Neural crest cell (in vitro differentiated cells): Measurements from ENCODE around the gene CCNJL. TPM values are rescaled to one million over a fixed set of nuclear protein-coding genes. Genes with fewer than 3 reads are reported as not detected.

Source experiments
- DNase-seq: peaks from one replicate; pipeline ENCODE4 v3.0.0; 2021; ENCODE audit warnings: low read depth, mixed read lengths, low spot score
- H3K27ac Mint-ChIP-seq: one replicate; pipeline ENCODE4 v1.8.0; 2021; ENCODE audit warnings: mild to moderate bottlenecking, mixed read lengths; ENCODE audit not compliant: unreplicated experiment
- H3K27me3 Mint-ChIP-seq: 2 replicates; pipeline ENCODE4 v1.8.0; 2021; ENCODE audit warnings: low read depth, mild to moderate bottlenecking, mixed read lengths
- H3K36me3 Mint-ChIP-seq: 2 replicates; pipeline ENCODE4 v1.8.0; 2021; ENCODE audit warnings: low read depth, mild to moderate bottlenecking, mixed read lengths
- H3K4me1 Mint-ChIP-seq: 2 replicates; pipeline ENCODE4 v1.8.0; 2021; ENCODE audit warnings: mixed read lengths
- H3K4me3 Mint-ChIP-seq: one replicate; pipeline ENCODE4 v1.8.0; 2021; ENCODE audit warnings: mild to moderate bottlenecking, mixed read lengths
- H3K9me3 Mint-ChIP-seq: 2 replicates; pipeline ENCODE4 v1.8.0; 2021; ENCODE audit warnings: mixed read lengths
- total RNA-seq: library from RNA; stranded (reverse); gene quantifications from 2 replicates; pipeline ENCODE4 v1.2.1, GENCODE V29; 2021
- TF ChIP-seq, protein P1 (sequence below): fragments of 200-600 bp; sonication (generic); conservative IDR thresholded peaks from 2 replicates; pipeline ENCODE4 v1.5.0; 2021; ENCODE audit warnings: antibody characterized with exemption, mild to moderate bottlenecking

Gene CCNJL
- total RNA-seq, 1 donor from 2014 or later, result 29.7 TPM

DNA sequence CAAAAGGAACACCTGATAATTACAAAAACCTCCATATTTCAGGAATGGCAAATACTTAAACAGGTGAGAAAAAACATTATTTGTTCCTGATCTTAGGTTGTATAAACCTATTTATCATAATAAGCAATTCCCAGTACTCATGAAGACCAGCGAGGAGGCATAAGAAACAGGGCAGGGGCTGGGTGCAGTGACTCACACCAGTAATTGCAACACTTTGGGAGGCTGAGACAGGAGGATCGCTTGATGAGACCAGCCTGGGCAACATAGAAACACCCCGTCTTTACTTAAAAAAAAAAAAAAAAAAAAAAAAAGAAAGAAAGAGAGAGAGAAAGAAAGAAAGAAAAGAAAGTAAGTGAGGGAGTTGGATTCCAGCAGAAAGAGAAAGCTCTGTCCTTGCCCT, 21.6 kb downstream of the CCNJL start:
- TF ChIP-seq, protein P1, sequence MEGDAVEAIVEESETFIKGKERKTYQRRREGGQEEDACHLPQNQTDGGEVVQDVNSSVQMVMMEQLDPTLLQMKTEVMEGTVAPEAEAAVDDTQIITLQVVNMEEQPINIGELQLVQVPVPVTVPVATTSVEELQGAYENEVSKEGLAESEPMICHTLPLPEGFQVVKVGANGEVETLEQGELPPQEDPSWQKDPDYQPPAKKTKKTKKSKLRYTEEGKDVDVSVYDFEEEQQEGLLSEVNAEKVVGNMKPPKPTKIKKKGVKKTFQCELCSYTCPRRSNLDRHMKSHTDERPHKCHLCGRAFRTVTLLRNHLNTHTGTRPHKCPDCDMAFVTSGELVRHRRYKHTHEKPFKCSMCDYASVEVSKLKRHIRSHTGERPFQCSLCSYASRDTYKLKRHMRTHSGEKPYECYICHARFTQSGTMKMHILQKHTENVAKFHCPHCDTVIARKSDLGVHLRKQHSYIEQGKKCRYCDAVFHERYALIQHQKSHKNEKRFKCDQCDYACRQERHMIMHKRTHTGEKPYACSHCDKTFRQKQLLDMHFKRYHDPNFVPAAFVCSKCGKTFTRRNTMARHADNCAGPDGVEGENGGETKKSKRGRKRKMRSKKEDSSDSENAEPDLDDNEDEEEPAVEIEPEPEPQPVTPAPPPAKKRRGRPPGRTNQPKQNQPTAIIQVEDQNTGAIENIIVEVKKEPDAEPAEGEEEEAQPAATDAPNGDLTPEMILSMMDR, result no peak
- H3K4me3 Mint-ChIP-seq, result no peak overlapping the region
- no peaks in the 10 kb centered on the region for H3K27me3 Mint-ChIP-seq
- no peak overlapping the region for H3K27ac Mint-ChIP-seq
- H3K36me3 Mint-ChIP-seq, result no peaks in the 10 kb centered on the region
- no peaks in the 10 kb centered on the region for H3K9me3 Mint-ChIP-seq
- H3K4me1 Mint-ChIP-seq, result peaks cover 58% of the 10 kb centered on the region
- DNase-seq, result no peak

DNA sequence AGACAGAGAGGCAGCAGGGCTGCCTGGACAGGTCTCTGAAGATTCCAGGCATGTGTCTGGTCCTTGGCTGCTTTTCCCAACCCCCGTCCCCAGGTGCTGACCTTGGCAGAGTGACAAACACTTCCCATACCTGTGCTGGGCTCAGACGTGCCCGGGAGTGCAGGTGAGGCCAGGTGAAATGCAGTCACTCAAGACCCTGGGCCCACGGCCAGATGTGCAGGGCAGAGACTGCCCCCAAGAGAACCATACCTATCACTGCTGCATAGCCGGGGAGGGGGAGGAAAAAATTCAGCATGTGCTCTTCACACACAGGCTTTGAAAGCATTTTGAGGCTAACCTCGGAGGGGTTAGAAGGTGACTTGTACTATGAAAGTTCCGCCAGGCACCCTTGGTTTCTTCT, 22.6 kb downstream of the CCNJL start:
- no peaks in the 10 kb centered on the region for H3K36me3 Mint-ChIP-seq
- no peak for DNase-seq
- H3K9me3 Mint-ChIP-seq, result no peaks in the 10 kb centered on the region
- no peak overlapping the region for H3K27ac Mint-ChIP-seq
- TF ChIP-seq, protein P1, result no peak
- H3K4me1 Mint-ChIP-seq, result peaks cover 58% of the 10 kb centered on the region
- no peak overlapping the region for H3K4me3 Mint-ChIP-seq
- no peaks in the 10 kb centered on the region for H3K27me3 Mint-ChIP-seq

DNA sequence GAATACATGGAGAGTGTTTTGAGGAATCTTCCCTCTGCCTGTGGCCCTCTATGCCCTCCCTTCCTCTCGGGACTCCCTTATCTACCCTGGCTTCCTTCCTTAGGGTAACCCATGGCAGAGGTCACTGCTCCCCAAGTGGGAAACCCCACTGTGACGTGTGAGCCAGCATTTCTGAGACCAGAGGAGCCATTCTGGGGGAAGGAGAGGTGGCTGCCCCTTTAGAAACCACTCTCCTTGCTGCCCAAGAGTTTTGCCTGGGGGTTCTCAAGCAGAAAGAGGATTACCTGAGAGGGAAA, 23.1 kb downstream of the CCNJL start:
- peaks cover 54% of the 10 kb centered on the region for H3K4me1 Mint-ChIP-seq
- no peaks in the 10 kb centered on the region for H3K27me3 Mint-ChIP-seq
- DNase-seq, result no peak
- no peaks in the 10 kb centered on the region for H3K36me3 Mint-ChIP-seq
- no peaks in the 10 kb centered on the region for H3K9me3 Mint-ChIP-seq
- H3K27ac Mint-ChIP-seq, result no peak overlapping the region
- TF ChIP-seq, protein P1, result no peak
- H3K4me3 Mint-ChIP-seq, result no peak overlapping the region

DNA sequence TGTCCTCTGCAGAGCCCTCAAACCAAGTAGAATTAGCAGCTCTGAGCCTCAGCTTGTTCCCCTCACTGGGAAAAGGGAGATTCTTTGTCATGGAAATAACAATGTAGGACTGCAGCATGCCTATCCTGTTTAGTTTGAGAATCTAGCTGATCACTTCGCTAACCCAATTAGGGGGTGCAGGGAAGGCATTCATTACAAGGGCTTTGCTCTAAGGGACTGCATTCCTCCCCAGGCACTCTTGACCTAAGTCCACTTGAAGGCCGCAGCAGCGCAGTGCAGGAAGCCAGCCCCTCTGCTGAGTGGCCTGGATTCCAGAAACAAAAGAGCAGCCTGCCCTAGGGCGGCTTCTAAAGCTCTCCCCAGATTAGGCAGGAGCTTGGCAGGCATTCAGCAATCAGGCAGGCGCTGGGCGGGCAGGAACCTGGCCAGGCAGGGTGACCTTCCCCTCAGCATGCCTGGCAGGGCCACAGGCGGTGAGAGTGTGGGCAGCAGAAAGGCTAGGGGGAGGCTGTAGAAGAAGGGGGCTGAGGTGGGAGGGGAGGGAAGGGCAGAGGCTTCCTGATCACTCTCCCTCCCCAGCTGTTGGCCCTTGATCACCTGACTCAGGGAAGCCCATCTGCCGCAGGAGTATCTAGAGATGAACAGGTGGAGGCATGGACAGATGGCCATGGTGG, 24.8 kb downstream of the CCNJL start:
- no peaks in the 10 kb centered on the region for H3K27me3 Mint-ChIP-seq
- peaks cover 44% of the 10 kb centered on the region for H3K4me1 Mint-ChIP-seq
- H3K9me3 Mint-ChIP-seq, result no peaks in the 10 kb centered on the region
- peaks cover 4% of the 10 kb centered on the region for H3K36me3 Mint-ChIP-seq
- TF ChIP-seq, protein P1, result no peak
- peak overlapping the region; percentile 97 for H3K27ac Mint-ChIP-seq
- DNase-seq, result peak; percentile 45
- H3K4me3 Mint-ChIP-seq, result peak overlapping the region; percentile 28

DNA sequence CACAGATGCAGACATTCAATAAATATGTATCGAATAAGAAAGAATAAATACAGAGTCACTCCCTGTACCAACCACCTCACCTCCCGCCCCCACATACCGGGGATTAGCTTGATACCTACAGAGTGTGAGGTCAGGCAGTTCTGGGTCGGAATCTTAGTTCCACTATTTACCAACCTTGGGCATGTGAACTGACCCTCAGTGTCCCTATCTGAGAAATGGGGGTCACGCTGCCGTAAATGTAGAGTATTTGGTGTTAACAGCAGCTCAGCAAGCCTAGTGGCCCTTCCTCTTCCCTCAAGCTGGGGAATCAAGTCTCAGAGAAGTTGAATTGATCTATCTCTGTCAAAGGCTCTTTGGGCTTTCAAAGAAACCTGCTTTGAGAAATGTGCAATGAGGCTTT, 25.4 kb downstream of the CCNJL start:
- no peak for DNase-seq
- peak overlapping the region; percentile 97 for H3K27ac Mint-ChIP-seq
- H3K4me1 Mint-ChIP-seq, result peaks cover 46% of the 10 kb centered on the region
- TF ChIP-seq, protein P1, result no peak
- peaks cover 4% of the 10 kb centered on the region for H3K36me3 Mint-ChIP-seq
- no peaks in the 10 kb centered on the region for H3K9me3 Mint-ChIP-seq
- peak overlapping the region; percentile 28 for H3K4me3 Mint-ChIP-seq
- no peaks in the 10 kb centered on the region for H3K27me3 Mint-ChIP-seq

DNA sequence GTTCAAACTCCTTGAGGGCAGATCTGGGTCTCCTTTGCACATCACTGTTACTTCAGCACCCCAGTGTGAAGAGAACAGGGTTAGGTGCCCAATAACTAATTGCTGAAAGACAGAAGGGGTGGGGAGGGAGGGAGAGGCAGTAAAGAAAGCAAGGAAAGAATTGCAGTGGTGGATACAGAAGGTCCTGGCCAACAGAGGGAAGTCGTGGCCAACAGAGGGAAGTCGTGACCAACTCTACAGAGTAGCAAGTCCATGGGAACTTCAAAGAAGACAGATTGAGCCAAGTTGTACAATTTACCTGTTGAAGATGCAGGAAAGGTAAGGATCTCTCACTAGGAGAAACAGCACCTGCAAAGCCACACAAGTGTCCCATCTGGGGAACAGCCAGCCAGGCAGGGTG, 27.0 kb downstream of the CCNJL start:
- H3K4me1 Mint-ChIP-seq, result peaks cover 56% of the 10 kb centered on the region
- peak overlapping the region; percentile 87 for H3K27ac Mint-ChIP-seq
- TF ChIP-seq, protein P1, result no peak
- no peak for DNase-seq
- H3K27me3 Mint-ChIP-seq, result no peaks in the 10 kb centered on the region
- H3K36me3 Mint-ChIP-seq, result peaks cover 4% of the 10 kb centered on the region
- no peaks in the 10 kb centered on the region for H3K9me3 Mint-ChIP-seq
- no peak overlapping the region for H3K4me3 Mint-ChIP-seq
